Neuronal stem cell (in vitro differentiated cells): ENCODE measurements around the gene SLC25A11. TPM values are rescaled to one million over a fixed set of nuclear protein-coding genes. Genes with fewer than 3 reads are reported as not detected.

Experiments
- small RNA-seq: library from polyadenylated mRNA; stranded (forward); fragments of <200 nt; extraction: miRNeasy Mini kit (QIAGEN cat#:217004); gene quantifications from one replicate; pipeline ENCODE3, GENCODE V24; 2013; ENCODE audit not compliant: insufficient read depth

SLC25A11 gene

Small RNA genes within 50 kb of the gene (small RNA-seq; reads per million reads assigned to genes)
- gene MIR6864 (not detected), gene MIR6865 (not detected)
